Measurements from ENCODE around the gene E2F8. TPM values are rescaled to one million over a fixed set of nuclear protein-coding genes. Genes with fewer than 3 reads are reported as not detected.

Gene E2F8
- total and polyA plus RNA-seq, 2 experiments from 2014 or later, result 8.3 to 10.6 TPM

- Histone ChIP-seq H3K27me3 (ENCODE audit: insufficient read depth) (no peaks in the 10 kb centered on the region), H3K9me2 (ENCODE audit: insufficient read depth) (peaks cover 5% of the 10 kb centered on the region), H3K79me2 (replicated peaks; ENCODE audit: insufficient read depth) (no peaks in the 10 kb centered on the region), H3K27ac (ENCODE audit: low read depth) (no peak overlapping the region), H4K20me1 (replicated peaks; ENCODE audit: insufficient read depth) (no peaks in the 10 kb centered on the region), H3K36me3 (ENCODE audit: insufficient read depth) (no peaks in the 10 kb centered on the region), H3F3A (replicated peaks; ENCODE audit: low read depth) (no peaks in the 10 kb centered on the region), H2AFZ (no peak overlapping the region), H3K4me3 (no peak overlapping the region), H3K4me2 (no peak overlapping the region), H3K4me1 (ENCODE audit: insufficient read depth) (no peaks in the 10 kb centered on the region)
- ATAC-seq (no peak), DNase-seq (ENCODE audit: low spot score) (no peak)
- H3K4me3 Mint-ChIP-seq, result no peak overlapping the region
- no peaks in the 10 kb centered on the region for H3K36me3 Mint-ChIP-seq (ENCODE audit: low read depth)
- H3K4me1 Mint-ChIP-seq, result peaks cover 3% of the 10 kb centered on the region; the same call in 2 of the 3 replicates
- H3K9me3 Mint-ChIP-seq, result no peaks in the 10 kb centered on the region
- H3K27me3 Mint-ChIP-seq (ENCODE audit: insufficient read depth, low read depth, poor library complexity), result no peaks in the 10 kb centered on the region
- TF ChIP-seq REST (IDR thresholded peaks at IDR 0.05; ENCODE audit: unreplicated experiment) (no peak), EZH2phosphoT487 (IDR thresholded peaks at IDR 0.05; ENCODE audit: unreplicated experiment) (no peak), ZNF331 (CRISPR knock-in tag; IDR thresholded peaks at IDR 0.05; ENCODE audit: low read depth) (no peak), ZNF462 (CRISPR knock-in tag; IDR thresholded peaks at IDR 0.05) (no peak), NANOG (IDR thresholded peaks at IDR 0.05; ENCODE audit: borderline replicate concordance) (no peak), JUNB (IDR thresholded peaks at IDR 0.05; ENCODE audit: unreplicated experiment) (no peak), POLR2AphosphoS5 (IDR thresholded peaks at IDR 0.05; ENCODE audit: low read depth) (no peak), EZH2 (IDR thresholded peaks at IDR 0.05; ENCODE audit: low read depth, unreplicated experiment) (no peak), ZNF114 (CRISPR knock-in tag; IDR thresholded peaks at IDR 0.05) (no peak), STAT1 (IDR thresholded peaks at IDR 0.05; ENCODE audit: unreplicated experiment) (no peak), CREB1 (CRISPR knock-in tag; IDR thresholded peaks at IDR 0.05; ENCODE audit: low read depth) (no peak)
- TF ChIP-seq, protein P1, sequence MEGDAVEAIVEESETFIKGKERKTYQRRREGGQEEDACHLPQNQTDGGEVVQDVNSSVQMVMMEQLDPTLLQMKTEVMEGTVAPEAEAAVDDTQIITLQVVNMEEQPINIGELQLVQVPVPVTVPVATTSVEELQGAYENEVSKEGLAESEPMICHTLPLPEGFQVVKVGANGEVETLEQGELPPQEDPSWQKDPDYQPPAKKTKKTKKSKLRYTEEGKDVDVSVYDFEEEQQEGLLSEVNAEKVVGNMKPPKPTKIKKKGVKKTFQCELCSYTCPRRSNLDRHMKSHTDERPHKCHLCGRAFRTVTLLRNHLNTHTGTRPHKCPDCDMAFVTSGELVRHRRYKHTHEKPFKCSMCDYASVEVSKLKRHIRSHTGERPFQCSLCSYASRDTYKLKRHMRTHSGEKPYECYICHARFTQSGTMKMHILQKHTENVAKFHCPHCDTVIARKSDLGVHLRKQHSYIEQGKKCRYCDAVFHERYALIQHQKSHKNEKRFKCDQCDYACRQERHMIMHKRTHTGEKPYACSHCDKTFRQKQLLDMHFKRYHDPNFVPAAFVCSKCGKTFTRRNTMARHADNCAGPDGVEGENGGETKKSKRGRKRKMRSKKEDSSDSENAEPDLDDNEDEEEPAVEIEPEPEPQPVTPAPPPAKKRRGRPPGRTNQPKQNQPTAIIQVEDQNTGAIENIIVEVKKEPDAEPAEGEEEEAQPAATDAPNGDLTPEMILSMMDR (conservative IDR thresholded peaks at IDR 0.05; ENCODE audit: low read depth in 2 of 2), result no peak
- TF ChIP-seq, protein P2, sequence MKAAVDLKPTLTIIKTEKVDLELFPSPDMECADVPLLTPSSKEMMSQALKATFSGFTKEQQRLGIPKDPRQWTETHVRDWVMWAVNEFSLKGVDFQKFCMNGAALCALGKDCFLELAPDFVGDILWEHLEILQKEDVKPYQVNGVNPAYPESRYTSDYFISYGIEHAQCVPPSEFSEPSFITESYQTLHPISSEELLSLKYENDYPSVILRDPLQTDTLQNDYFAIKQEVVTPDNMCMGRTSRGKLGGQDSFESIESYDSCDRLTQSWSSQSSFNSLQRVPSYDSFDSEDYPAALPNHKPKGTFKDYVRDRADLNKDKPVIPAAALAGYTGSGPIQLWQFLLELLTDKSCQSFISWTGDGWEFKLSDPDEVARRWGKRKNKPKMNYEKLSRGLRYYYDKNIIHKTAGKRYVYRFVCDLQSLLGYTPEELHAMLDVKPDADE (IDR thresholded peaks at IDR 0.05), result no peak
- no peak overlapping the region for H3K27ac Mint-ChIP-seq
Measured at GRCh38 chr11:19185036-19185435, 55.7 kb downstream of the E2F8 start.
